Activated naive CD4-positive, alpha-beta T cell treated with anti-CD3 and anti-CD28 coated beads, Interleukin-2, amount 50 U/mL, for 72 hours (primary cell): Measurements from ENCODE around the gene ZNF611. TPM values are rescaled to one million over a fixed set of nuclear protein-coding genes. Genes with fewer than 3 reads are reported as not detected.
A peak's percentile ranks its signal among the peaks of the same experiment; 100 is the strongest.
"Not testable (repeated sequence)": the region's sequence is repeated elsewhere in the genome, so short reads cannot be mapped to it uniquely, and the experiment has no call there.

Source experiments
- ATAC-seq, 2 donors: fragments of 150-1000 bp; cut with Tn5 transposase; 2 replicates each; pipeline ENCODE4 v1.10.0; 2021; ENCODE audit warnings: mild to moderate bottlenecking in 2 of 2, moderate library complexity in 2 of 2
- DNase-seq, 2 donors: peaks; one replicate each; pipeline ENCODE4 v3.0.0; 2021 to 2022; ENCODE audit warnings: low spot score in 2 of 2
- H3K27ac Mint-ChIP-seq, 2 donors: one replicate each; pipeline ENCODE4 v1.8.0; 2022; ENCODE audit warnings: mild to moderate bottlenecking in 2 of 2, mixed read lengths in 2 of 2
- H3K36me3 Mint-ChIP-seq, 2 donors: one replicate each; pipeline ENCODE4 v1.8.0; 2022; ENCODE audit warnings: mixed read lengths in 2 of 2
- H3K9me3 Mint-ChIP-seq, 2 donors: one replicate each; pipeline ENCODE4 v1.8.0; 2022; ENCODE audit warnings: mixed read lengths in 2 of 2
- total RNA-seq, 2 donors: library from RNA; stranded (reverse); gene quantifications; one replicate each; pipeline ENCODE4 v1.2.3, GENCODE V29; 2022

The ZNF611 gene
- total RNA-seq, 2 donors from 2014 or later, result 17.5 to 19.7 TPM

- ATAC-seq, DNase-seq, H3K27ac Mint-ChIP-seq: not testable (repeated sequence)
- peaks cover 7 to 18% of the 10 kb centered on the region in 2 donors for H3K9me3 Mint-ChIP-seq
- peaks cover 23 to 37% of the 10 kb centered on the region in 2 donors for H3K36me3 Mint-ChIP-seq
These were observed 40.6 kb downstream of the ZNF611 start for GRCh38 chr19:52694281-52694680.

DNA sequence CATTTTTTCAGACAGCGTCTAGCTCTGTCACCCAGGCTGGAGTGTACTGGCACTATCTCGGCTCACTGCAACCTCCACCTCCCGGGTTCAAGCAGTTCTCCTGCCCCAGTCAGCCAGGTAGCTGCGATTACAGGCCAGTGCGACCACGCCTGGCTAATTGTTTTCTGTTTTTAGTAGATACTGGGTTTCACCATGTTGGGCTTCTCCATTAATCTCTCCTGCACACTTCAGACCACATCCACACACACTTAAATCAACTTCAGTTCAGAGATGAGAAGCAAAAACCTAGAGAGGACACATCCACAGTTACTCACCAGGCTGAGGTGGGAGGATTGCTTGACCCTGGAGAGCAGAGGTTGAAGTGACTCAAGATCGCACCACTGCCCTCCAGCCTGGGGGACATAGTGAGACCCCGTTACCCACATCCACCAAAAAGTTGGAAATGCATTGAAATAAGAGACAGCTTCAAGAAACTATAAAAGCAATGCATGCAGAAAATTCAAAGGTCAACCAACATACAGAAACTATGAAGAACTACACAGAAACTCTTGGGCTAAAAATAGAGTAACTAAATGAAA is 42.3 kb downstream of the ZNF611 start:
- H3K27ac Mint-ChIP-seq, result no peak overlapping the region
- DNase-seq, result no peak
- peaks cover 2 to 6% of the 10 kb centered on the region in 2 donors for H3K9me3 Mint-ChIP-seq
- H3K36me3 Mint-ChIP-seq, result peaks cover 19 to 28% of the 10 kb centered on the region in 2 donors
- ATAC-seq, result no peak

DNA sequence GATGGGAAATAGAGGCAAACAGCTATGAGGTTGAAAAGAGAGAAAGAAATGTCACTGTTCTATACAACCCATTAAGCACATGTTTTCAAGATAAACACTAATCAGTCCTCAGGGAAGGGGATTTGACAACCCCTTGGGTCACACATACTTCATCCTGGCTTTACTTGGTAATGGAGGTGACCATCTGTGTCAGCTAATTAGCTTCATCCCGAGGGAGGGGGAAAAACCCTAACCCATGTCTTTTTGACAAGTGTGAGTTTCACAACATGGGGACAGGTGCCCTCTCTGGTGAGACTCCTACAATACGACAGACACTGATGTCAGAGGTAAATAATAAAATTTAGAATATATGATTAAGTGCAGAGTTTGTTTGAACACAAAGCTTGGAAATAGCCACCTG is 43.1 kb downstream of the ZNF611 start:
- no peak for DNase-seq
- Mint-ChIP-seq H3K27ac (no peak overlapping the region), H3K9me3 (peaks cover 0 to 5% of the 10 kb centered on the region in 2 donors), H3K36me3 (peaks cover 19 to 28% of the 10 kb centered on the region in 2 donors)
- ATAC-seq, result no peak

GRCh38 chr19:52691215-52691610 is 43.6 kb downstream of the ZNF611 start:
- no peak for DNase-seq
- H3K27ac Mint-ChIP-seq, result peak overlapping the region; percentile 65 to 89
- H3K9me3 Mint-ChIP-seq, result peaks cover 0 to 3% of the 10 kb centered on the region in 2 donors
- peaks cover 19 to 28% of the 10 kb centered on the region in 2 donors for H3K36me3 Mint-ChIP-seq
- ATAC-seq, result no peak

- peak overlapping the region; percentile 89 to 94 for H3K27ac Mint-ChIP-seq
- no peaks in the 10 kb centered on the region for H3K9me3 Mint-ChIP-seq
- ATAC-seq (peak; percentile 96), DNase-seq (peak; percentile 89)
- H3K36me3 Mint-ChIP-seq, result peaks cover 19 to 28% of the 10 kb centered on the region in 2 donors
These were observed 44.3 kb downstream of the ZNF611 start for GRCh38 chr19:52690369-52691214.

DNA sequence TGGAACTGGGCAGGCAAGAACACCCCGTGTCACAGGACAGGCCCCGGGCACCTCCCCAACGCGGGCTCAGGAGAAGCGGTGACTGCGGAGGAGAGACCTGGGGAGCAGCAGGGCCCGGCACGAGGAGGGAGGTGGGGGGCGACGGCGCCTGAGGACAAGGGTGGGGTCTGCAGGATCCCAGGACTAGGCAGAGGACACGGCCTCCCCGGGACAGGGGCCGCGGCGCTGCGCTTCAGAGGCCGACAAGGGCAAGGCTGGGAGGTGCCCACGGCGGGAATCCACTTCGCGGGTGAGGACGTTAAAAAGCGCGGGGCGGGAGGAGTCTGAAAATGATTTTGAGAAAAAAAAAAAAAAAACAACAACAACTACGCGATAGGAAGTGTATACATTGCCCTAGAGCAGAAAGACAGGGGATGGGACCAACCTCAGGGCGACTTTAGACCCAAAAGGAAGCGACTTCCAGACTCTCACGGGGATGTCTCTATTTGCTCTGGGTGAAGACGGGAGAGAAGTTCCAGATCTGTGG is 44.9 kb downstream of the ZNF611 start:
- peak; percentile 45 to 66 for ATAC-seq
- H3K9me3 Mint-ChIP-seq, result no peaks in the 10 kb centered on the region
- peak overlapping the region; percentile 89 to 94 for H3K27ac Mint-ChIP-seq
- H3K36me3 Mint-ChIP-seq, result peaks cover 25 to 35% of the 10 kb centered on the region in 2 donors
- DNase-seq, result peak; percentile 19 to 63

- DNase-seq, H3K9me3 Mint-ChIP-seq, ATAC-seq: not testable (repeated sequence)
- H3K36me3 Mint-ChIP-seq, result peaks cover 28 to 42% of the 10 kb centered on the region in 2 donors
- H3K27ac Mint-ChIP-seq, result peak overlapping the region; percentile 89 to 94
These were observed 45.7 kb downstream of the ZNF611 start for GRCh38 chr19:52688925-52689796.

- Mint-ChIP-seq H3K9me3 (no peaks in the 10 kb centered on the region), H3K36me3 (peaks cover 32 to 48% of the 10 kb centered on the region in 2 donors), H3K27ac (no peak overlapping the region)
- DNase-seq (no peak), ATAC-seq (no peak)
These were observed 46.5 kb downstream of the ZNF611 start for GRCh38 chr19:52688335-52688734.

- Mint-ChIP-seq H3K36me3 (peaks cover 37 to 48% of the 10 kb centered on the region in 2 donors), H3K9me3 (no peaks in the 10 kb centered on the region), H3K27ac (no peak overlapping the region)
- ATAC-seq, result no peak
- DNase-seq, result no peak
These were observed 47.2 kb downstream of the ZNF611 start for GRCh38 chr19:52687684-52688083.

DNA sequence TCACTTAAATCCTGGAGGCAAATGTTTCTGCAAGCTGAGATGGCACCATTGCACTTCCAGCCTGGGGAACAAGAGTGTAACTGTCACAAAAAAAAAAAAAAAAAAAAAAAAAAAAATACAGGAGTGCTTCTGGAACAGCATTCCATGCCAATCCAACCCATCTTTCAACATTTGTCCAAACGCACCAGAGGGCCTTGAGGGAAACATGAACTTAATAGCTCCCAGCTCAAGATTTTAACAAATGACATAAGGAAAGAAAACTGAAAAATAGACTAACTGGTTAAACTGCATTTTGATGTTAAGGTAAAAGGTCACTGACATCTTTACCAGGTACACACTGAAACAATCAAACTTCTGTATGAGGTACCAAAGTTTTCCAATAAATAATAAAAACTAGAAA is 49.0 kb downstream of the ZNF611 start:
- H3K36me3 Mint-ChIP-seq, result peaks cover 37 to 42% of the 10 kb centered on the region in 2 donors
- H3K27ac Mint-ChIP-seq, result no peak overlapping the region
- no peak for ATAC-seq

DNA sequence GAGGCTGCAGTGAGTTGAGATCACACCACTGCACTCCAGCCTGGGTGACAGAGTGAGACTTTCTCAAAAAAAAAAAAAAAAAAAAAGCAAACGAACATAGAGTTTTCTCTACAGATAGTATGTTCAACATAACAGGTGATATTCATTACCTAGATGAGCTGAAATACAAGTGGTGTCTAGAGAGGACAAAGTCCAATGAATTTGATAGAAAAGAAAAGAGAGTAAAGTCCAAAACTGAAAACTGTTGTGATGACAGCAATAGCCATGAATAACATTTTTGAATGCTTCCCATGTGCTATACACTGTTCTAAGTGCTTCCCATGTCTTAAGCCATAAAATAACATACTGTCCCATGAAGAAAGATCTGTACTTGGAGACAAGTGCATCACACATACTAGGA is 53.6 kb downstream of the ZNF611 start:
- peaks cover 37 to 54% of the 10 kb centered on the region in 2 donors for H3K36me3 Mint-ChIP-seq

More for the DNA sequence above, 49.0 kb downstream of the ZNF611 start:
- no peaks in the 10 kb centered on the region for H3K9me3 Mint-ChIP-seq
- DNase-seq, result no peak

GRCh38 chr19:52679598-52679997 is 55.2 kb downstream of the ZNF611 start:
- H3K36me3 Mint-ChIP-seq, result peaks cover 44 to 60% of the 10 kb centered on the region in 2 donors

More for the DNA sequence above, 53.6 kb downstream of the ZNF611 start:
- not testable (repeated sequence) for H3K9me3 Mint-ChIP-seq, H3K27ac Mint-ChIP-seq, ATAC-seq, DNase-seq

DNA sequence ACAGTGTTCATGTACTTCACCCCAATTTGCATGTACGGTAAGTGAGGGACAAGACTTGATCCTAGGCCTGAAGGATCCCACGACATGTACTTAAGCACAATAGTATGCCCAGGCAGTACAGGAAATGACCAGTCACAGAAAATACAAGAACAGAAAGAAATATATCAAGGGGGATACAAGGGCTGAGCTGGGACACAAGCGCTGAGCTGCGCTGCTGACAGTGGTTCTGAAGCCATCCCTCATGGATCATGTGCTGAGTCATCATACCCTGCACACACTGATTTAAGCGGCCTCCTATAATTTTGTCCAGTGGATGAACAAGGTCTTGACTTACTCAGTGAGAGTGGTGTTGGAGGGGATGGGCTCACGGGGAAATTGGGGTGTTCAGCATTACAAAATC is 59.6 kb downstream of the ZNF611 start:
- not testable (repeated sequence) for ATAC-seq, DNase-seq
- peaks cover 42 to 66% of the 10 kb centered on the region in 2 donors for H3K36me3 Mint-ChIP-seq
- peaks cover 15 to 16% of the 10 kb centered on the region in 2 donors for H3K9me3 Mint-ChIP-seq
- H3K27ac Mint-ChIP-seq, result peak overlapping the region in 1 of 2 donors; percentile 36

More at GRCh38 chr19:52679598-52679997, 55.2 kb downstream of the ZNF611 start:
- Mint-ChIP-seq H3K9me3 (peaks cover 15% of the 10 kb centered on the region in 2 donors), H3K27ac (peak overlapping the region in 1 of 2 donors; percentile 82)
- ATAC-seq (no peak), DNase-seq (no peak)

DNA sequence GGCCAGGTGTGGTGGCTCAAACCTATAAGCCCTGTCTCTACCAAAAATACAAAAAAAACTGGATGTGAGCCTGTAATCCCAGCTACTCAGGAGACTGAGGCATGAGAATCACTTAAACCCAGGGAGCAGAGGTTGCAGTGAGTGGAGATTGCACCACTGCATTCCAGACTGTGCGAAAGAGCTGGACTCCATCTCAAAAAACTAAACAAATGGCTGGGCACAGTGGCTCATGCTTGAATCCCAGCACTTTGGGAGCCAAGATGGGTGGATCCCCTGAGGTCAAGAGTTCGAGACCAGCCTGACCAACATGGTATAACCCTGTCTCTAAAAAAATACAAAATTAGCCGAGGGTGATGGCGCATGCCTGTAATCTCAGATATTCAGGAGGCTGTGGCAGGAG is 61.8 kb downstream of the ZNF611 start:
- no peak for ATAC-seq
- DNase-seq, result no peak
- H3K9me3 Mint-ChIP-seq, result peaks cover 14 to 15% of the 10 kb centered on the region in 2 donors
- peaks cover 36 to 67% of the 10 kb centered on the region in 2 donors for H3K36me3 Mint-ChIP-seq
- H3K27ac Mint-ChIP-seq, result no peak overlapping the region

GRCh38 chr19:52670046-52670445 is 64.8 kb downstream of the ZNF611 start:
- DNase-seq (no peak), ATAC-seq (no peak)
- peaks cover 23 to 66% of the 10 kb centered on the region in 2 donors for H3K36me3 Mint-ChIP-seq
- no peak overlapping the region for H3K27ac Mint-ChIP-seq
- H3K9me3 Mint-ChIP-seq, result peaks cover 1 to 13% of the 10 kb centered on the region in 2 donors

DNA sequence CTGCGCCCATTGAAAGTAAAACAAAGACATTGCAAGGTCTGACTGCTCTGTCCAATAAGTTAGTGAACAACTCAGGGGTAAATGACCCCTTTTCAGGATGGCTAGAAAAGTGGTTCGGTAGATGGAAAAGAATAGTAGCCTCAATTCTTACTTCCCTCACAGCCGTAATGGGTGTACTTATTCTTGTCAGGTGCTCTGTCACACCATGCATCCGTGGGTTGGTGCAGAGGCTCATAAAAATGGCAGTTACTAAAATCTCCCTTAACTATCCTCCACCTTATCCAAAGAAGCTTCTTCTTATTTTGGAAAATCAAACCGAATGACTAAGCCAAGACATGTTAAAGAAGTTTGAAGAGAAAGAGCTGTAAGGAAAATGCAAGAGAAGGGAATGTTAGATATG is 65.3 kb downstream of the ZNF611 start:
- no peak overlapping the region for H3K27ac Mint-ChIP-seq
- H3K36me3 Mint-ChIP-seq, result peaks cover 19 to 63% of the 10 kb centered on the region in 2 donors
- peaks cover 0 to 10% of the 10 kb centered on the region in 2 donors for H3K9me3 Mint-ChIP-seq
- no peak for DNase-seq
- ATAC-seq, result no peak
